Esophagus muscularis mucosa (tissue), 3 donors: ENCODE data around the gene RRP12.

Source experiments
- CTCF ChIP-seq, 3 experiments: fragments of 200-600 bp in 2 of 3; fragments of 450-650 bp in 1 of 3; sonication (generic) in 2 of 3; IDR thresholded peaks; one replicate each; pipeline ENCODE4 v1.5.1; 2017 to 2019; ENCODE audit warnings: antibody characterized with exemption in 3 of 3, mild to moderate bottlenecking in 2 of 3, moderate library complexity in 1 of 3
- POLR2A ChIP-seq: fragments of 450-650 bp; IDR thresholded peaks from one replicate; pipeline ENCODE4 v1.6.1; 2017; ENCODE audit warnings: antibody characterized with exemption, moderate library complexity, mild to moderate bottlenecking, low read depth

- TF ChIP-seq CTCF (IDR thresholded peaks at IDR 0.05), result no peak
- no peak for TF ChIP-seq POLR2A
These were observed 15.6 kb downstream of the RRP12 start for GRCh38 chr10:97385565-97385964.
